WTC11 (cell line): ENCODE results near the gene AGPAT3. TPM values are rescaled to one million over a fixed set of nuclear protein-coding genes. Genes with fewer than 3 reads are reported as not detected.

Experiments
- ATAC-seq: fragments of 200-7000 bp; cut with Tn5 transposase; 2 replicates; pipeline ENCODE4 v1.10.0; 2021; ENCODE audit warnings: mild to moderate bottlenecking, moderate library complexity
- CTCF ChIA-PET: fragments of 300-600 bp; sonication (Branson Sonifier 250); formaldehyde crosslinking; loops from one replicate; lab custom pipeline; 2021; ENCODE audit warnings: antibody characterized with exemption; lab: Charles Lee
- POLR2A ChIA-PET: fragments of 350-600 bp; sonication (Branson Sonifier 250); formaldehyde crosslinking; loops from one replicate; lab custom pipeline; 2021; ENCODE audit warnings: antibody characterized with exemption; lab: Charles Lee
- DNase-seq: peaks from one replicate; pipeline ENCODE4 v3.0.0; 2021; ENCODE audit warnings: low spot score
- H3K27ac Mint-ChIP-seq: 2 replicates; pipeline ENCODE4 v1.8.0; 2021; ENCODE audit warnings: mixed read lengths
- H3K27me3 Mint-ChIP-seq: 2 replicates; pipeline ENCODE4 v1.8.0; 2021; ENCODE audit warnings: low read depth, mild to moderate bottlenecking, moderate library complexity, mixed read lengths
- H3K36me3 Mint-ChIP-seq: 2 replicates; pipeline ENCODE4 v1.8.0; 2021; ENCODE audit warnings: mixed read lengths
- H3K4me1 Mint-ChIP-seq: 2 replicates; pipeline ENCODE4 v1.8.0; 2022; ENCODE audit warnings: mixed read lengths
- H3K4me3 Mint-ChIP-seq: 2 replicates; pipeline ENCODE4 v1.8.0; 2021; ENCODE audit warnings: mild to moderate bottlenecking, moderate library complexity, mixed read lengths
- H3K9me3 Mint-ChIP-seq: 2 replicates; pipeline ENCODE4 v1.8.0; 2021; ENCODE audit warnings: mixed read lengths
- AFF4 ChIP-seq: sonication (generic); formaldehyde crosslinking; IDR thresholded peaks from 2 replicates; pipeline ENCODE4 v1.8.1; 2023; ENCODE audit warnings: mild to moderate bottlenecking, missing genetic modification reagents, borderline replicate concordance
- ARID4B ChIP-seq: sonication (generic); formaldehyde crosslinking; IDR thresholded peaks from 2 replicates; pipeline ENCODE4 v1.8.0; 2023; ENCODE audit warnings: missing genetic modification reagents, mild to moderate bottlenecking, borderline replicate concordance
- ATF1 ChIP-seq: sonication (generic); formaldehyde crosslinking; IDR thresholded peaks from 2 replicates; pipeline ENCODE4 v1.8.1; 2023; ENCODE audit warnings: mild to moderate bottlenecking, moderate library complexity, missing genetic modification reagents
- E2F1 ChIP-seq: sonication (generic); formaldehyde crosslinking; IDR thresholded peaks from 2 replicates; pipeline ENCODE4 v1.8.0; 2022; ENCODE audit warnings: mild to moderate bottlenecking, missing genetic modification reagents
- E2F5 ChIP-seq: sonication (generic); formaldehyde crosslinking; IDR thresholded peaks from 2 replicates; pipeline ENCODE4 v1.8.1; 2022; ENCODE audit warnings: mild to moderate bottlenecking, moderate library complexity, missing genetic modification reagents
- ERG ChIP-seq: fragments of 250-450 bp; sonication (Bioruptor Pico); IDR thresholded peaks from 2 replicates; pipeline ENCODE4 v1.8.0; 2021; ENCODE audit warnings: mild to moderate bottlenecking
- HMGXB4 ChIP-seq: sonication (generic); formaldehyde crosslinking; IDR thresholded peaks from 2 replicates; pipeline ENCODE4 v1.8.1; 2023; ENCODE audit warnings: mild to moderate bottlenecking, moderate library complexity, missing genetic modification reagents
- IRF1 ChIP-seq: sonication (generic); formaldehyde crosslinking; IDR thresholded peaks from 2 replicates; pipeline ENCODE4 v1.8.0; 2023; ENCODE audit warnings: missing genetic modification reagents
- NR1H2 ChIP-seq: sonication (generic); formaldehyde crosslinking; IDR thresholded peaks from 2 replicates; pipeline ENCODE4 v1.9.0; 2021; ENCODE audit warnings: mild to moderate bottlenecking, moderate library complexity, missing genetic modification reagents
- OVOL2 ChIP-seq: fragments of 250-450 bp; sonication (Bioruptor Pico); IDR thresholded peaks from 2 replicates; pipeline ENCODE4 v1.9.0; 2021; ENCODE audit warnings: mild to moderate bottlenecking, borderline replicate concordance
- TCF7 ChIP-seq: sonication (generic); formaldehyde crosslinking; IDR thresholded peaks from 2 replicates; pipeline ENCODE4 v1.8.0; 2022; ENCODE audit warnings: mild to moderate bottlenecking, low read depth, missing genetic modification reagents, moderate library complexity
- ZBTB21 ChIP-seq: sonication (generic); formaldehyde crosslinking; IDR thresholded peaks from 2 replicates; pipeline ENCODE4 v1.8.1; 2023; ENCODE audit warnings: mild to moderate bottlenecking, missing genetic modification reagents, borderline replicate concordance
- ZNF416 ChIP-seq: fragments of 250-450 bp; sonication (Bioruptor Pico); IDR thresholded peaks from 2 replicates; pipeline ENCODE4 v1.9.0; 2021; ENCODE audit warnings: mild to moderate bottlenecking, inconsistent platforms
- ZNF425 ChIP-seq: fragments of 250-450 bp; sonication (Bioruptor Pico); conservative IDR thresholded peaks from 2 replicates; pipeline ENCODE4 v1.9.0; 2021; ENCODE audit warnings: mild to moderate bottlenecking
- total RNA-seq: library from RNA; stranded (reverse); gene quantifications from 3 replicates; pipeline ENCODE4 v1.2.3, GENCODE V29; 2021

The AGPAT3 gene
- total RNA-seq, 1 experiment from 2014 or later = 5.6 TPM

GRCh38 chr21:43877936-43878575, 13.0 kb downstream of the AGPAT3 start:
- no peaks in the 10 kb centered on the region for H3K27me3 Mint-ChIP-seq
- H3K4me1 Mint-ChIP-seq = no peaks in the 10 kb centered on the region
- ATAC-seq = no peak
- TF ChIP-seq TCF7 (CRISPR knock-in tag) = no peak
- TF ChIP-seq, all 79 proteins: peak for 0
- ChIA-PET CTCF (interaction anchor here (3.5 kb wide), 1 partner anchor 62 kb away, joined by 12 read pairs; no protein-coding TSS in a partner anchor), POLR2A (no interaction called here)
- no peak for DNase-seq
- Mint-ChIP-seq H3K9me3 (peaks cover 4% of the 10 kb centered on the region; the same call in 1 of the 2 replicates), H3K27ac (peak overlapping the region; percentile 57), H3K4me3 (no peak overlapping the region), H3K36me3 (no peaks in the 10 kb centered on the region)

GRCh38 chr21:43879348-43880110, 14.5 kb downstream of the AGPAT3 start:
- DNase-seq = no peak
- no peaks in the 10 kb centered on the region for H3K36me3 Mint-ChIP-seq
- ATAC-seq = no peak
- ChIA-PET POLR2A (interaction anchor here (1.3 kb wide), 1 partner anchor 13 kb away, joined by 4 read pairs; no protein-coding TSS in a partner anchor), CTCF (interaction anchor here (0.6 to 3.5 kb wide), 2 partner anchors 60 to 565 kb away, joined by 4 to 12 read pairs; no protein-coding TSS in a partner anchor)
- H3K4me3 Mint-ChIP-seq = no peak overlapping the region
- peaks cover 4% of the 10 kb centered on the region; the same call in 1 of the 2 replicates for H3K9me3 Mint-ChIP-seq
- no peak overlapping the region for H3K27ac Mint-ChIP-seq
- peaks cover 3% of the 10 kb centered on the region for H3K4me1 Mint-ChIP-seq
- H3K27me3 Mint-ChIP-seq = no peaks in the 10 kb centered on the region
- TF ChIP-seq E2F1 (no peak), ERG (CRISPR knock-in tag) (no peak), IRF1 (CRISPR knock-in tag) (no peak), ZNF416 (CRISPR knock-in tag) (no peak), HMGXB4 (CRISPR knock-in tag) (no peak), ATF1 (CRISPR knock-in tag) (no peak), AFF4 (CRISPR knock-in tag) (no peak), E2F5 (CRISPR knock-in tag) (no peak), ZBTB21 (CRISPR knock-in tag) (no peak), ZNF425 (CRISPR knock-in tag) (no peak), ARID4B (CRISPR knock-in tag) (no peak), NR1H2 (CRISPR knock-in tag) (no peak), TCF7 (CRISPR knock-in tag) (no peak), OVOL2 (CRISPR knock-in tag) (no peak)
